ENCODE measurements around the gene KCNG4. TPM values are rescaled to one million over a fixed set of nuclear protein-coding genes. Genes with fewer than 3 reads are reported as not detected.
"Not testable (repeated sequence)": the region's sequence is repeated elsewhere in the genome, so short reads cannot be mapped to it uniquely, and the experiment has no call there.

KCNG4 gene
- total RNA-seq, 1 experiment from 2014 or later: not detected

GRCh38 chr16:84234321-84235241 is 5.2 kb downstream of the KCNG4 start:
- peak; percentile 8 for DNase-seq (ENCODE audit: low read depth)

- no peak for DNase-seq (ENCODE audit: low read depth)
Observed at GRCh38 chr16:84233748-84234147, 6.1 kb downstream of the KCNG4 start.

GRCh38 chr16:84232969-84233368 is 6.8 kb downstream of the KCNG4 start:
- DNase-seq (ENCODE audit: low read depth): no peak

GRCh38 chr16:84232060-84232459 is 7.8 kb downstream of the KCNG4 start:
- DNase-seq (ENCODE audit: low read depth): no peak

GRCh38 chr16:84229471-84229870 is 10.3 kb downstream of the KCNG4 start:
- DNase-seq (ENCODE audit: low read depth): no peak

GRCh38 chr16:84228256-84228838 is 11.5 kb downstream of the KCNG4 start:
- peak; percentile 97 for DNase-seq (ENCODE audit: low read depth)

GRCh38 chr16:84227548-84227947 is 12.3 kb downstream of the KCNG4 start:
- DNase-seq (ENCODE audit: low read depth): no peak

GRCh38 chr16:84226026-84226425 is 13.8 kb downstream of the KCNG4 start:
- no peak for DNase-seq (ENCODE audit: low read depth)

- no peak for DNase-seq (ENCODE audit: low read depth)
Observed at GRCh38 chr16:84225571-84225970, 14.2 kb downstream of the KCNG4 start.

GRCh38 chr16:84225126-84225525 is 14.7 kb downstream of the KCNG4 start:
- no peak for DNase-seq (ENCODE audit: low read depth)

- DNase-seq (ENCODE audit: low read depth): no peak
Observed at GRCh38 chr16:84224554-84224953, 15.3 kb downstream of the KCNG4 start.

GRCh38 chr16:84223456-84223855 is 16.4 kb downstream of the KCNG4 start:
- peak; percentile 56 for DNase-seq (ENCODE audit: low read depth)

GRCh38 chr16:84220851-84221250 is 19.0 kb downstream of the KCNG4 start:
- peak; percentile 22 for DNase-seq (ENCODE audit: low read depth)

- no peak for DNase-seq (ENCODE audit: low read depth)
Observed at GRCh38 chr16:84218956-84219355, 20.9 kb downstream of the KCNG4 start.

- peak; percentile 52 for DNase-seq (ENCODE audit: low read depth)
Observed at GRCh38 chr16:84218176-84218823, 21.5 kb downstream of the KCNG4 start.

GRCh38 chr16:84216144-84216543 is 23.7 kb downstream of the KCNG4 start:
- not testable (repeated sequence) for DNase-seq (ENCODE audit: low read depth)

- no peak for DNase-seq (ENCODE audit: low read depth)
Observed at GRCh38 chr16:84215531-84215930, 24.3 kb downstream of the KCNG4 start.

- DNase-seq (ENCODE audit: low read depth): no peak
Observed at GRCh38 chr16:84214451-84215066, 25.3 kb downstream of the KCNG4 start.

GRCh38 chr16:84212631-84213030 is 27.2 kb downstream of the KCNG4 start:
- no peak for DNase-seq (ENCODE audit: low read depth)

- DNase-seq (ENCODE audit: low read depth): no peak
Observed at GRCh38 chr16:84212154-84212553, 27.7 kb downstream of the KCNG4 start.

- peak; percentile 34 for DNase-seq (ENCODE audit: low read depth)
Observed at GRCh38 chr16:84209989-84210388, 29.8 kb downstream of the KCNG4 start.

GRCh38 chr16:84207879-84208278 is 31.9 kb downstream of the KCNG4 start:
- no peak for DNase-seq (ENCODE audit: low read depth)
